Neural cell (in vitro differentiated cells): ENCODE data around the gene CXCL17. TPM values are rescaled to one million over a fixed set of nuclear protein-coding genes. Genes with fewer than 3 reads are reported as not detected.

Source experiments
- H2AFZ ChIP-seq: fragments of 200-600, 300-800 bp; sonication (generic), shearing (Covaris generic); 2 replicates; pipeline ENCODE4 v1.6.0; 2014; ENCODE audit warnings: low read depth, mild to moderate bottlenecking, antibody characterized with exemption, low read length, moderate library complexity
- H3F3A ChIP-seq: fragments of 200-600 bp; shearing (Covaris generic); 2 replicates; pipeline ENCODE4 v1.6.1; 2016; ENCODE audit warnings: mild to moderate bottlenecking, moderate library complexity, mixed read lengths, antibody characterized with exemption, low read length; ENCODE audit not compliant: insufficient read depth, poor library complexity, severe bottlenecking
- H3K27ac ChIP-seq: fragments of 200-600, 300-800 bp; sonication (generic), shearing (Covaris generic); 2 replicates; pipeline ENCODE4 v1.5.1; 2014; ENCODE audit warnings: mild to moderate bottlenecking, low read length, moderate library complexity
- H3K27me3 ChIP-seq: fragments of 300-800, 200-600 bp; sonication (generic), shearing (Covaris generic); 2 replicates; pipeline ENCODE4 v1.6.0; 2014; ENCODE audit warnings: mild to moderate bottlenecking, low read depth, low read length, moderate library complexity; ENCODE audit not compliant: insufficient read depth
- H3K36me3 ChIP-seq: fragments of 300-800, 200-600 bp; sonication (generic), shearing (Covaris generic); 2 replicates; pipeline ENCODE4 v1.5.1; 2014; ENCODE audit warnings: mild to moderate bottlenecking, antibody characterized with exemption, low read length, moderate library complexity; ENCODE audit not compliant: insufficient read depth
- H3K4me2 ChIP-seq: fragments of 300-800, 200-600 bp; sonication (generic), shearing (Covaris generic); 2 replicates; pipeline ENCODE4 v1.6.0; 2014; ENCODE audit warnings: mild to moderate bottlenecking, low read length
- H3K4me3 ChIP-seq: fragments of 300-800, 200-600 bp; sonication (generic), shearing (Covaris generic); 2 replicates; pipeline ENCODE4 v1.5.1; 2014; ENCODE audit warnings: mild to moderate bottlenecking, low read length, moderate library complexity
- H3K79me2 ChIP-seq: fragments of 200-600 bp; shearing (Covaris generic); replicated peaks from 2 replicates; pipeline ENCODE4 v1.6.0; 2014; ENCODE audit warnings: mild to moderate bottlenecking, low read length, moderate library complexity; ENCODE audit not compliant: insufficient read depth
- H3K9ac ChIP-seq: fragments of 300-800, 200-600 bp; sonication (generic), shearing (Covaris generic); 2 replicates; pipeline ENCODE4 v1.6.1; 2016; ENCODE audit warnings: mild to moderate bottlenecking, low read length, mixed read lengths
- H3K9me2 ChIP-seq: fragments of 200-600 bp; shearing (Covaris generic); 2 replicates; pipeline ENCODE4 v1.6.1; 2016; ENCODE audit warnings: mild to moderate bottlenecking, low read length, mixed read lengths; ENCODE audit not compliant: insufficient read depth
- H3K9me3 ChIP-seq: fragments of 200-600, 300-800 bp; sonication (generic), shearing (Covaris generic); 2 replicates; pipeline ENCODE4 v1.6.1; 2016; ENCODE audit warnings: mild to moderate bottlenecking, mixed run types, low read length, moderate library complexity, mixed read lengths
- H4K20me1 ChIP-seq: fragments of 200-600 bp; shearing (Covaris generic); 2 replicates; pipeline ENCODE4 v1.6.1; 2016; ENCODE audit warnings: mild to moderate bottlenecking, mixed run types; ENCODE audit not compliant: insufficient read depth
- CTCF ChIP-seq: fragments of 450-650 bp; IDR thresholded peaks from 2 replicates; pipeline ENCODE4 v1.5.1; 2014; ENCODE audit warnings: antibody characterized with exemption, mild to moderate bottlenecking, moderate library complexity; ENCODE audit not compliant: poor library complexity, severe bottlenecking
- EP300 ChIP-seq: fragments of 450-650 bp; conservative IDR thresholded peaks from 2 replicates; pipeline ENCODE4 v1.6.1; 2014; ENCODE audit warnings: antibody characterized with exemption, mild to moderate bottlenecking, moderate library complexity; ENCODE audit not compliant: poor library complexity, severe bottlenecking
- EZH2 ChIP-seq: fragments of 200-600, 300-800 bp; shearing (Covaris generic), sonication (generic); IDR thresholded peaks from 2 replicates; pipeline ENCODE4 v1.6.1; 2014; ENCODE audit warnings: antibody characterized with exemption, low read length, borderline replicate concordance, mild to moderate bottlenecking; ENCODE audit not compliant: insufficient read depth, poor library complexity, severe bottlenecking
- MXI1 ChIP-seq: fragments of 450-650 bp; conservative IDR thresholded peaks from 2 replicates; pipeline ENCODE4 v1.6.1; 2014; ENCODE audit warnings: antibody characterized with exemption, mild to moderate bottlenecking; ENCODE audit not compliant: poor library complexity, severe bottlenecking
- POLR2AphosphoS5 ChIP-seq: IDR thresholded peaks from 2 replicates; pipeline ENCODE4 v1.6.1; 2012
- RAD21 ChIP-seq: fragments of 450-650 bp; conservative IDR thresholded peaks from 2 replicates; pipeline ENCODE4 v1.6.1; 2014; ENCODE audit warnings: antibody characterized with exemption, mild to moderate bottlenecking, moderate library complexity
- REST ChIP-seq: IDR thresholded peaks from 2 replicates; pipeline ENCODE4 v1.6.1; 2012; ENCODE audit warnings: borderline replicate concordance
- SMC3 ChIP-seq: fragments of 450-650 bp; conservative IDR thresholded peaks from 2 replicates; pipeline ENCODE4 v1.6.1; 2014; ENCODE audit warnings: antibody characterized with exemption, mild to moderate bottlenecking, moderate library complexity; ENCODE audit not compliant: poor library complexity
- TAF1 ChIP-seq: IDR thresholded peaks from 2 replicates; pipeline ENCODE4 v1.6.1; 2012; ENCODE audit warnings: low read depth
- polyA plus RNA-seq: library from polyadenylated mRNA; depleted of rRNA; stranded (reverse); fragments of >200 nt; gene quantifications from 2 replicates; pipeline ENCODE4 v1.2.3, GENCODE V29; 2014

Gene CXCL17
- polyA plus RNA-seq, 1 donor from 2014 or later: not detected

DNA sequence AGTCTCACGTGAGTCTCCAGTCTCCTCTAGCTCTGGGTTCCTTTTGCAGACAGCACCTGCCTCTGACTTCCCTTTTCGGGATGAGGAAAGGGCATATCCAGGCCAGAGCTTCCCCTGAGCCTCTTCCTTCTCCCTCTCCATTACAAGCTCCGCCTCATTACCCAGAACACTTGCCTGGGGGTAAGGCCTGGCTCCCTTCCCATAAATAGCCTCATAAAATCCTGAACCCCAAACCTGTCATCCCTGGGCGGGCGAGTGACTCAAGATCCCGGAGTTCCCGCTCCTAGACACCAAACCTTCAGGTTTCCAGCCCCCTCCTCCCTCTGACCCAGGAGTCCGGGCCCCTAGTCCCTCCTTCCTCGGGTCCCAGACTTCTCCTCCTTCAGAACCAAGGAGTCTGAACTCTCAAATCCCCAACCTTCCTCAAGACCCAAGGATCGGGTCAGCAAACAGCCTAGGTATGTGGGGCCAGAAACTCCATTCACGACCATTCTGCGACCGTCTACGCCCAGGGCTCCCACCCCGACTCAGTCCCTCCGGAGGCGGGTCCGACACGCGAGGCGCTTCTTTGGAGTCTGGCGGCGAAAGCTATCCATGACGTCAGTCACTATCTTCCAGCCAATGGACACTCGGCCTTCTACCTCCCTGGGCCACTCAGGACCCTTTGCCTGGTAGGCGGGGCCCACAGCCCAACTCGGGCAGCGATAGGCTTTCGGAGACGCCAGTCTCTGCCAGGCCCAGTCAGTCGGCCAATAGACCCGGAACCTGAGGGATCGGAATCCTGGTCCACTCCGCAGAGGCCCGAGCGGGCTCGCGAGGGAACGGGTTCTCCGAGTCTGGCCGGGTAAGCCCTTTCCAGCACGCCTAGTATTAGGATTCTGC lies 46.1 kb downstream of the CXCL17 start:
- peak overlapping the region; percentile 89 for H3K4me2 ChIP-seq
- peak overlapping the region; percentile 73 for H3K27ac ChIP-seq
- H3K36me3 ChIP-seq: no peaks in the 10 kb centered on the region
- H3K9me3 ChIP-seq: no peaks in the 10 kb centered on the region
- no peaks in the 10 kb centered on the region for H3F3A ChIP-seq
- TF ChIP-seq MXI1: peak; percentile 72
- TF ChIP-seq EP300: peak; percentile 35
- TF ChIP-seq POLR2AphosphoS5: peak; percentile 87
- TF ChIP-seq SMC3: peak; percentile 27
- peak; percentile 25 for TF ChIP-seq RAD21
- no peak for TF ChIP-seq EZH2
- TF ChIP-seq REST: peak; percentile 36
- TF ChIP-seq CTCF: no peak
- TF ChIP-seq TAF1: peak; percentile 70
- peaks cover 8% of the 10 kb centered on the region for H3K79me2 ChIP-seq
- peak overlapping the region; percentile 53 for H2AFZ ChIP-seq
- H3K9ac ChIP-seq: peak overlapping the region; percentile 79
- H3K4me3 ChIP-seq: peak overlapping the region; percentile 69
- H3K27me3 ChIP-seq: no peaks in the 10 kb centered on the region
- no peaks in the 10 kb centered on the region for H3K9me2 ChIP-seq
- no peaks in the 10 kb centered on the region for H4K20me1 ChIP-seq

DNA sequence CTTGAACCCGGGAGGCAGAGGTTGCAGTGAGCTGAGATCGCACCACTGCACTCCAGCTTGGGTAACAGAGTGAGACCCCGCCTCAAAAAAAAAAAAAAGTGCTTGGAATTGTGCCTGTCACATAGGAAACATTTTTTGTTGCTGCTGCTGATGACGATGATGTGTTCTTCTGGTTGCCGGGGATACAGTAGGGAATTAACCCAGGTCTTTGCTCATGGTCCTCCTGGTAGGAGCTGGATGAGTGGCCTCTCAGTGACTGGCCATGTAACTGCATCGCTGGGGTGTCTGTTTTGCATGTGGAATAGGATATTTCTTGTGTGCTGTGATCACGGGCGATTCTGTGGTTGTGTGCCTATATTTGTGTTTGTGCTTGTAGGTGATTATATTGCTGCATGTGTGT lies 48.0 kb downstream of the CXCL17 start:
- Histone ChIP-seq H4K20me1 (no peaks in the 10 kb centered on the region), H3F3A (no peaks in the 10 kb centered on the region), H2AFZ (no peak overlapping the region), H3K9me3 (no peaks in the 10 kb centered on the region), H3K27ac (no peak overlapping the region), H3K27me3 (no peaks in the 10 kb centered on the region), H3K4me2 (no peak overlapping the region), H3K9ac (no peak overlapping the region), H3K79me2 (peaks cover 8% of the 10 kb centered on the region), H3K9me2 (no peaks in the 10 kb centered on the region), H3K4me3 (no peak overlapping the region), H3K36me3 (no peaks in the 10 kb centered on the region)
- TF ChIP-seq POLR2AphosphoS5: no peak
- no peak for TF ChIP-seq CTCF
- no peak for TF ChIP-seq REST
- TF ChIP-seq SMC3: no peak
- TF ChIP-seq RAD21: no peak
